OCI-M2 (cell line): ENCODE results near the gene GNB5.
"Not testable (repeated sequence)": the region's sequence is repeated elsewhere in the genome, so short reads cannot be mapped to it uniquely, and the experiment has no call there.

Experiments used
- DNase-seq: peaks from one replicate; lab custom pipeline; 2025; ENCODE audit not compliant: unreplicated experiment; lab: John Stamatoyannopoulos, UW

Gene GNB5

DNA sequence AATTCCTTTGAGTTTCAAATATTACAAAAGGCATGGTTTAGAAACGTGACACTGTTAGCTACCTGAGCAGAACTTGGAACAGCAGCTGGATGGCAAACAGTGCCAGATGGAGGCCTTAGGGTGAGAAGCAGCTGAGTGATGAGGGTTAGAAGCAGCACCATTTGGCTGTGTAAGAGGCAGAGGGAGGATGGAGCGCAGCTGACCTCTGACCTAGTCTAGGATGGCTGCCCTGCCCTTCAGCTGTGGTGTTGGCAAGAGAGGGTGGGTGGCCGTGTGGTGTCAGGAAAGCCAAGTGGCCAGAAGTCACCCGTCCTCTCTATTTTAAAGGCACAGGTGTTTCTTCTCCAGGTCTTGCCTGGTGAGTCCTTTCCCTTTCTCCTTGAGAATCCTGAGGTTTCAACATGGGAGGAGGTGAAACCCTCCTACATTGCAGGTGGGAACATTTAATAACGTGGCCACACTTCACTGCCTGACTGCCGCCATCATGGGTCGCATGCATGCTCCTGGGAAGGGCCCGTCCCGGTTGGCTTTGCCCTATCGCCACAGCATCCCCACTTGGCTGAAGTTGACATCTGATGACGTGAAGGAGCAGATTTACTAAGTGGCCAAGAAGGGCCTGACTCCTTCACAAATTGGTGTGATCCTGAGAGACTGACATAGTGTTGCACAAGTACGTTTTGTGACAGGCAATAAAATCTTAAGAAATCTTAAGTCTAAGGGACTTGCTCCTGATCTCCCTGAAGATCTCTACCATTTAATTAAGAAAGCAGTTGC, 96.2 kb downstream of the GNB5 start:
- DNase-seq: no peak

DNA sequence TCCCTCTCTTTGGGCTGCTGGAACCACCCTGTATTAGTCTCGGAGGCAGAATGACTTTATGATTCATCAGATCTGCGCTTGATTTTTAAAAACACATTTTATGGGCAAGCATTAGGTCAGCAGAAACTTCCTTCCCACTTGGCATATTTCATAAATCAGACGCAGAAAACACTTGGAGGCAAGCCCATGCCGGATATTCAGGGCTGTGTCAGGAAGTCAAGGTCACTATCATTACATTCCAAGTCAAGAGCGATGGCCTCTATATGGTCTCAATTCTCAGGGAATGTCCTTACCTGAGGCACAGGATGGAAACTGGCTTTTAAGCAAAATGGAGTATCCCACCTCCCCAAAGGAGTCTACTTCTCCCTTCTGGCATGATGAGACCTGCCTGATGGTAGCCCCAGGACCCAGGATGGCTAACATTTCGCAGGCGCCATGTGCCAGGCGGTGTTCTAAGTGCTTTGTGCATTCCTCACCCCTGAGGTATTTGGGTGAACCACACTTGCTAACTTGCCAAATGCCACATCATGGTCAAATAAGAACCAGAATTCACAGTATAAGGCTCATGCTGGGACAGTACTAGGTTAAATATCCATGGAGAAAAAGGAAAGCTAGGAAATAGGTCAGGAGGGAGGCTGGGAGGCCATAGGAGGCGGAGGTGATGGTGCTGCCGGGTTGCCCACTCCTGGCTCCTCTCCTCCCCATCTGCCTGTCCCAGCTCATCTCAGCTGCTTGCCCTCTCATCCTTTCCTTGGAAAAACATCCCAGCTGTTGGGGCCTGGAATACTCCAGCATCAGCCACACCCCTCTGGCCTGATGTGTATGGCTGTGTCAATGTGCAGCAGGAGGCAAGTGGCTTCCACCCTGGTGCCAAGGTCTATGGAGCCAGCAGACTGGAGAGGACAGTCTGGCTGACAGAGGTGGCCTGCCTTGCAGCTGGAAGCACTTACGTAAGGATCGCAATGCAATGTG, 97.4 kb downstream of the GNB5 start:
- DNase-seq: no peak

DNA sequence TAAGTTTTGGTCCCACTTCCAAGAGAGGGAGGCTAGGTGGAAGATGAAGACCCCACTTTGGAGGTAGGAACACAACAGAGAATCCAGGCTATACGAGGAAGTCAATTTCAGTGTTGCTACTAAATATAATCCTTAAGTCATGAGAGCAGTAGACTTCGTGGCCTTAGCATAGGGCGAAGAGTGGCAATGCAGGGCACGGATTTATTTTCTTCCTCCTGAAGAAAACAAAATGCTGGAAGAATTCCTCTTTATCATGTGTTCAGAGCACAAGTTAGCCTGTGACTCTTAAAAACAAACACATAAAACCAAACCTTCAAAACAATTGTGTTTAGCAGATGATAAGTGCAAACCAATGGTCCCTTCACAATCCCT, 98.0 kb downstream of the GNB5 start:
- no peak for DNase-seq

DNA sequence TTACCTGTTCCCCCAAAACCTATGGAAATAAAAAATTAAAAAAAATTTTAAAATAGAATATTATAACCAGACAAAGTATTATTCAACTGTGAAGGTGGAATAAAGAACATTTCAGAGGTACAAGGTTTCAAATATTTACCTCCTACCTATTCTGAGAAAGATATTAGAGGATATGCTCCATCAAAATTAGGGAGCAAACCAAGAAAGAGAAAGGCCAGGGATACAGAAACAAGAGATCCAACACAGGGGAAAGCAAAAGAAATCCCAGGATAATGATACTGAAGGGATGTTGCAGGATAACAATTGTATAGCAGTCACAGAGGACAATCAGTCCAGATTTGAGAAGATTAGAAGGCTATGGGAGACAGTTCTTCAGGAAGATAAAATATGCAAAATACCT, 101.0 kb downstream of the GNB5 start:
- DNase-seq: no peak

DNA sequence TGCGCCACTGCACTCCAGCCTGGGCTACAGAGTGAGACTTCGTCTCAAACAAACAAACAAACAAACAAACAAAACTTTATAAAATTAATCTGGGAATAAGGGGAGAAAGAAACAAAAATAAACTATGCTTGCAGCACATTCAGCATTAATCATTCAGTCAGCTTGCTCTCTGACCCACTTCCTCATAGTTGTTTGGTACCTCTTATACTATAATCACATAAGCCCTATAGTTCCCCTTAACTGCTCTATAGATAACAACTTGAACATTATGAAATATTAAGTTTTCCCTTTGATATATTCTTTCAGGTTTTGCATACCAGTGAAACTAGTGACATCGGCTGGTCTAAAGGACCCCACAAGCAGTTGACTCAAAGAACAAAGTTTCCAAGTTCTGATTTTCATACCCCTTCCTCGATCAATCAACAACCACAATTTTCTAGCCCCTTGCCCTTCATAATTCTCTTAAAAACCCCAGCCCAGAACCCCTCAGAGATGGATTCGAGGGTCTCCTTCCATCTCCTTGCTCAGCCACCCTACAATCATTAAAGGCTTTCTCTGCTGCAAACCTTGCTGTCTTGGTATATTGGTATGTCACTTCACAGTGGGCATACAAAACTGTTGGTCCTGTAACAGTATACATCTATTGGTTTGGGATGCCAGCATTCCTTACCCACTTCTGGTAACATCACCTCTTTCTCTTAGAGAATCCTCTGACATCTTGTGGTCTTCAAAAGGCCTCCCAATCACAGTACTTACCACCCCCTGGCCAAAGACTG, 105.0 kb downstream of the GNB5 start:
- DNase-seq: no peak

DNA sequence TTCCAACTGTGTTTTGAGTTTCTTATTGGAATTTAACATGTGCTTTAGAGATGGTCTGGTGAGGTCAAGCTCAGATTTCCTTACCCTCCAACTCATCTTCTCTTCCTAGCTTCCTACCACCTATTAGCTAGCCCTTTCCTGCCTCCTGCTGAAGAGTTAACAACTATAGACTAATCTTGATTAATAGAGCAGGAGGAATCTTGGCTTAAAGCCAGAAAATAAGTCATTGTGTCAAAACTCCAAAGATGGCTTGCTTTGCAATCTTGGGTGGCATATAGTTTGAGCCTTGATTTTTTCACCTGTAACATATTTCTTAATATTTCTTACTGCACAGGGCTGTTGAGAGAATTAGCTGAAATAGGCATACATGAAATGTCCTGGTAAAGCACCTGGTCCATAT, 105.9 kb downstream of the GNB5 start:
- no peak for DNase-seq

DNA sequence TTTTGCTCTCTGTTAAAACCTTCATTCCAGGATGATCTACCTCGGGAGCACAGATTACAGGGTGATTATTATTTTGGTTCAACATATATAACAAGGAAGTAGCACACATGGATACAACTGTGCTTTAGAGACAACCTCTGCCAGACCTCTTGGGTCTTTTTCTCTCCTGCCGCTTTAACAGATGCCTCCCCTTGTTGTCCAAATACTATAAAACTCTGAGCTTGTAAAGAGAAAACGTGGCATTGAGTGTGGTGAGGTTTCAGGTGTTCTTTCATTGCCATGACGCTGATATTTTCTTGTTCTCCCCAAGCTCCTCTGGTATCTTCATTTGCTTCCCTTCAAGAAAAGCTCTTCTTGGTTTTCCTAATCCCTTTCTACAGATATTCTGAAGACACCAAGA, 107.6 kb downstream of the GNB5 start:
- no peak for DNase-seq

DNA sequence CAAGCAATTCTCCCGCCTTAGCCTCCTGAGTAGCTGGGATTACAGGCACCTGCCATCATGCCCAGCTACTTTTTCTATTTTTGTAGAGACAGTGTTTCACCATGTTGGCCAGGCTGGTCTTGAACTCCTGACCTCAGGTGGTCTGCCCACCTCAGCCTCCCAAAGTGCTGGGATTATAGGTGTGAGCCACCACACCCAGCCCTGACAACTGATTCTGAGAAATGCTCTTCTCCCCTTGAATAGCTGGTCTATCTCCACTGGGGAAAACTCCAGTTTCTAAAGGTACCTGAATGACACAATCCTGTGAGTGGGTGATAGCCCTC, 108.2 kb downstream of the GNB5 start:
- DNase-seq: not testable (repeated sequence)

DNA sequence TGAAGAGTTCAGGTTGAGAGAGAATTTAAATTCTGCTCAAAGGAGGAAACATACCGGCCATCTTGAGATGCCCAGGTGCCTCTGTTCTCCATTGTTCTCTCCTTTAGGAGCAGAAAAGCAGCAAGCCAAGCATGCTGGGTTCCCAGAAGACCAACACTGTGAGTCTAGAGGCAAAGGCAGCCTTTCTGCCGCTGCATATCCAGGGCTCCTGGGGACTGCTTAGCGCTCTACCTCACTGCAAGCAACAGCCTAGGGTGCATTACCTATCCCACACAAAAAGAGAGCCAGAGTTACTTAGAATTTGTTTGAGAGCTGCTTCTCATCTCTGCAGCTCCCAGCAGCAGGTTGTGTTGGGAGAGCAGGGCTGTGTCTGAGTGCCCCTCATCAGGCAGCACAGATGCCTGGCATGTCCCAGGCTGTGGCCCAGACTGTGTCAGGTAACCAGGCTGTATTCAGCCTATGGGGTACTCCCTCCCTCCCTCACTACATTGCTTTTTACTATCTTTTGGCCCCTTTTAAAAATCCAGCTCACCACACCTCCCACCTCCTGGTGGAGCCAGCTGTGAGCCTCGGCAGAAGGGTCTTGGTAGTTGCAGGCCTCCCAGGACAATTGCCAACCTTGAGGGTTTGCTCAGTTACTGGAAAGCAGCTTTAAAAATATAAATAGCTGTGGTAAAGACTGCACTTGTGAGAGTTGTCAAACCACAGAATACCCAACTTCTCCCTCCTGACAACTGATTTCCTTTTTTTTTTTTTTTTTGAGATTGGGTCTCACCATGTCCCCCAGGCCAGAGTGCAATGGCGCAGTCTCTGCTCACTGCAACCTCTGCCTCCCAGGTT, 108.8 kb downstream of the GNB5 start:
- DNase-seq: no peak

DNA sequence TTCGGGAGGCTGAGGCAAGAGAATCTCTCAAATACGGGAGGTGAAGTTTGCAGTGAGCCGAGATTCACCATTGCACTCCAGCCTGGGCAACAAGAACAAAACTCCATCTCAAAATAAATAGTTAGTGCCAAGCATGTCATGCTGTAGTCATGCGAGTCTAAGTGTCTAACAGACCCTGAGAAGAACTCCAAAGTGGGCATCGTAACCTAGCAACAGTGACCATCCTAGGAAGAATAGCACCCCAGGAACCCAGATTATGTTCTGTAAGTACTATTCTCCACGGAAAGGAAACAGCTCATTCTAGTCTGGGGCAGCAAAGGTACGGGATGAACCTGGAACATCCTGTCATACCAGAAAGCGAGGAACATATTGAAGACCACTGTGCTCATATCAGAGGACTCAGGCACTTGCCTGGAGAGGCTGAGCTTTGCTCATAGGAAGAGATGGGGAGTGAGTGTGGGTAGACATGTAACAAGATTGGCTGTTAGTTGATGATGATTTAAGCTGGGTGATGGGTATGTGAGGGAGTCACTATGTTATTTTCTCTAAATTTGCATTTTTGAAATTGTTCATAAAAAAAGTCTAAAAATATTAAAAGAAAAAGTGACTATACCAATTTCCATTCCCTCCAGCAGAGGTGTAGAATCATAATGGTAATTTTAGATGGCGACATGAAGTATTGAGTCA, 110.3 kb downstream of the GNB5 start:
- no peak for DNase-seq

DNA sequence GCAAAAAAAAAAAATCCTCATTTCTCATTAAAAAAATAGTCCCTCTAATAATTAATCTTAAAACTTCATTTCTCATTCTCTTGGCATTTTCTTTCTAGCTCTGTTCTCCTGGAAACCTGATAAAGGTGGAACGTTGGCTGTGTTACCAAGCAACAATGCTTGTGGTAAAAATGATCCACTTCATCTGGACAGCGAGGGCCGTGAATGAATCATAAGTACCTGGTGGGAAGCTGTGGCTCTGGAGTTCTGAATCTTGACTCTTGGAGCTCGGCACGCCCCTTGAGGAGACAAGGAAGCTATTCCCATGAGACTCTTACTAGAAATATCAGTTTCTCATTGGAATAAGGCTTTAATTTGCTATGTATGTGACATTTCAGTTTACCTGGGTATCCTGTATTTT, 111.2 kb downstream of the GNB5 start:
- no peak for DNase-seq

DNA sequence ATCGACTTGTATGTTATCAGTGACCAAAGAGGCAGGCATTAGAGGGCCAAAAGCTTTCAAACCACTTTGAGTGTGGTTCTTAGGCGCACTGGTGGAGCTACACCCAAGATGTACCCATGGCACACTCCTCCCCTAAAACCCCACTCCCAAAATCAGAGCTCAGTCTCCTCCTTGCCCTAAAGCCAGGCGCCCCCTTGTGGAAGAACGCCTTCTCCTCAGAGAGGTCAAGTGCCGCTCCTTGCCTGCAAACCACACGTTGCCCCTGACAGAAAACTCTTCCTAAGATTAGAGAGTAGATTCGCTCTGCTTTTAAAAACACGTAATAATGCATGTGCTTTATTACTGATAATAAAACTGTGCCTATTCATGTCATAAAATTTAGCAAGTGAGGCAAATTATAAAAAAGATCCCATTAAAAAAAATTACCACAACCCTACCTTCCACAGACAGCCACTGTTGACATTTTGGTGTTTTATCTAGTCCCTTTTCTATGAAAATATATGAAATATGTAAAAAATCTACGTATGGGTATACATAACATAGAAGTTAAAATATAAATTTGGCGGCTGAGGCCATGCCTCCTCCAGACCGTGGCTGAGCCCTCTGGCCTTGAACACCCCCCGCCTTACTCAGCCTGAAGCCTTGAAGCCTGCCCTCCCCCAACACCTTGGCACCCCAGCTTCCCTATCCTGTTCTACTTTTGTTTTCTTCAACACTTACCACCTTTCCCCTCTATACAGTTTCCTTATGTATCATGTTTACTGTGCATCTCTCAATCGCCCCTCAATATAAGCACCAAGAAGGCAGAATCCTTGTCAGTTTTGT, 112.1 kb downstream of the GNB5 start:
- no peak for DNase-seq

DNA sequence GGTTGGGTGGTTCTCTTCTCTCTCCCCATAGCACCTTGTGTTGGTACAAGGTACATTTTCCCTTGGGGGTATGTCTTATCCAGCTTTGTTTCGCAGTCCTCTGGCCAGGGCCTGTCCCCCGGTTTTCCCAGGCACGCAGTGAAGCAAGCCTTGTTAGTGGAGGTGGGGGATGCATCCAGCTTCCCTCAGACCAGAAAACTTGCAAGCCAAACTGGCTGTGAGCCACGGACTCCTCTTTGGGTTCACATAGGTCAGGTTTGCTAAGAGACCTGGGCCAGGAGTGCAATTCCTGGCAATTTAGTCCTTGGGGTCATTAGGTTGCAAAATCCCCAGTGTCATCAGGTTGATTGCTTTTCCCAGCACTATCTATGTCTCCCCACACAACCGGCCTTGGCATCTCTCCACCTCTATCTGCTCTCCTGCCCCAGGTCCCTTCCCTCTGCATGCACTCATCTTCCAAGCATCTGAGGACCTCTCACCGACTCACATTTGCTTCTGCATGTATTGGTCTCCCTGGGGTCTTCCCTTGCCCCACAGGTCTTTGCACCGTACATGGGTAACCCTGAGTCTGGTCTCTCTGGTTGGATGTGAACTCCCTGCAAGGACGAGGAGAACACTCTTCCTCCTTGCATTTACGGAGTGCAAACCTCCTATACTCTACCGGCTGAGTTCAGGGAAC, 112.9 kb downstream of the GNB5 start:
- no peak for DNase-seq

DNA sequence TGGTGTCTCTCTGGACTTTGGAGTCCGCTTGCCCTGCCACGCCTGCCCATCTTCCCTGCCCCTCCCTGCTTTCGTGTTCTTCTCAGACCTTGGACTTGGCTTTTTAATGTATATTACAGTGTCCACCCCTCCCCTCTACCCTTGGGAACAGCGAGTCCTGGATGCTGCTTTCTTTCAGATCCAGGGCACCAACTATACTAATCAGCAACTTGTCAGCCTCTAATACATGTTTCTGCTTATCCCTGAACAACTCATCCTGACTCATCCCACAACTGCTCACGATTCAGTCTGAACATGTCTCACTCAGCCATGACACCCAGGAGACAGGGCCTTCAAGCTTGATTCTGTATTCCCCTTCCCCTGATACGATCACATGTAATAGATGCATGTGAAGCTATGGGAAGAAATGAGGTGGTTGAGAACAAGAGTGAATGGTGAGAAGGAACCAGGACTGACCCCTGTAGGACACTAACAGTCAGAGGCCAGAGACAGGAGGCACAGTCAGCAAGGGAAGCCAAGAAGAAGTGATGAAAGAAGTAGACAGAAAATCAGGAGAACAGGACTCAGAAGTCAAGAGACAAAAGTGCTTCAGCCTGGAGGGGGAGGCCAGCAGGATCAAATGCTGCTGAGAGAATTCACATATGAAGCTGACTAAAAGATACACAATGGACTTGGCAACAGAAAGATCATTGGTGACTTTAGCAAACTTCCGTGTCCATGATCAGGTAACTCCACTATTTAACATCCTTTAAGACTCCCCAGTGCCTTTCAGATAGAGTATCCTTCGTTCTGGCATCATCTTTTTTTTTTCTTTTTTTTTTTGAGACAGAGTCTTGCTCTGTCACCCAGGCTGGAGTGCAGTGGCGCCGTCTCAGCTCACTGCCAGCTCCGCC, 114.1 kb downstream of the GNB5 start:
- no peak for DNase-seq

DNA sequence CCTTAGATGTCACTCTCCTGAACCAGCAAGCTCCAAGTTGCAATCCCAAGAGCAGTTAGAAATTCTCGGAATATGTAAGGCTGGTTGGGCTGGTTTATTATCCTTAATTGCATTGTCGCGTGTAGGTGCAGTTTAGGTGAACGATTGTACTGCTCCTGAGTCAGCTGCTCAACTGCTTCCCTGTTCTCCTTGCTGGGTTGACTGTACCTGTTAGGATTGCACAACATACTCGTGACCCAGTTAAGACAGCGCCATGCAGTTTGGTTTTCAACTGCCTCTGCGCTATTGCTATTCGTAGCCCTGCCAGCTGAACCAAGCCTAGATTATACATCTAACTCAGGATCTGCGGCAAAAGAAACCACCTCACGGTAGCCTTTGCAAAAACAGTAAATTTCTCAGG, 119.6 kb downstream of the GNB5 start:
- no peak for DNase-seq

DNA sequence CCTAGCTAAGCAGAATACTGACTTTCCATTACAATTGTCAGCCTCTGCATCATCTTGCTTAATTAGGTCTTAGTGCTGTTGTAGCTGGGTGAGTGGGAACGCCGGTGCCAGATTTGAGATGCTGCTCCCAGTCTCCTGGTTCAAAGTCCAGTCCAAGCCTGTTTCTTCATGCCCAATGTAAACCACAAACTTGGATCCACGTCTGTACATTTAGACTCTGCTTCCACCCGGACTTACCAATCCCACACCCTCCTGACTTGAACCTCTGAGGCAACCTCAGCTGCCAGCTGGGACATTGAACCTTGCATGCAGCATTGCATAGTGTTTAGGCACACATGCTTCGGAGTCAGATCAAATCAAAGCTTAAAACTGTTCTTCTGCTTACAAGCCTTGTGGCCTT, 121.6 kb downstream of the GNB5 start:
- no peak for DNase-seq

DNA sequence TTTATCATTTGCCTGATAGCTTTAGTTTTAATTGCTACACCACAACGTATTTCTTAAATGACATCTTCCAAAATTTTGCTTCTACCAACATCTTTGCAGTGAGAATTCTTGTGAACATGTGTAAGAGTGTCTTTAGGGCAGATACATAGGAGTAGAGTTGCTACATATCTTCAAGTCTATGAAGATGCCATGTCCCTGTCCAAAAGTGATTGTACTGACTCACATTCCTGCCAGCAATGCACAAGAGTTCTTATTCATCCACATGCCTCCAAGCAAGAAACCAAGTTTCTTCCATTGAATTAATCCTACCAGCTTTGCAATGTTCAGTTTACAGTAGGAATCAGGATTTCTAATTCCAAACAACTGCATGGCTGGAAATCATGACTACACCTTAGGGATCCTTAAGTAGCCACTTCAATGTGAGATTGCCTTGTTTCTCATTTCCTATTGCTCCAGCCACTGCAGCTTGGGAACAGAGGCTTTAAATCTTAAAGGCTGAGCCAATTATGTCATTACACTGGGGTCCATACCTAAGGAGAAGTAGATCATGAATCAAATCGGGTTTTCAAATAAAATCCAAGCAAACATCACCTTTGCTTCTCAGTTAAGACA, 123.1 kb downstream of the GNB5 start:
- no peak for DNase-seq
